HepG2 (cell line): ENCODE measurements around the gene PRKD2. TPM values are rescaled to one million over a fixed set of nuclear protein-coding genes. Genes with fewer than 3 reads are reported as not detected.

Source experiments
- ATAC-seq: fragments of 200-7000 bp; cut with Tn5 transposase; 3 replicates; pipeline ENCODE4 v1.9.1; 2020; ENCODE audit warnings: mild to moderate bottlenecking, moderate library complexity
- BruUV-seq: library from RNA; stranded (reverse); fragments of 400-500 nt; replicated peaks from 2 replicates; lab custom pipeline; 2021; lab: Mats Ljungman, UMichigan
- CTCF ChIA-PET: fragments of 300-600 bp; formaldehyde crosslinking; extraction: SDS; loops from one replicate; lab custom pipeline; 2021; ENCODE audit warnings: low total read pairs, inconsistent platforms, low intra/inter-chr PET ratio; lab: Yijun Ruan, JAX
- POLR2A ChIA-PET: fragments of 350-600 bp; sonication (Branson Sonifier 250); formaldehyde crosslinking; loops from one replicate; lab custom pipeline; 2020; ENCODE audit warnings: antibody characterized with exemption, inconsistent platforms; lab: Yijun Ruan, JAX
- DNase-seq: peaks from one replicate; pipeline ENCODE4 v3.0.0-alpha.2; 2015; ENCODE audit warnings: low spot score
- FAIRE-seq: peaks from 3 replicates; lab custom pipeline; 2011; peaks lifted over from hg19 to GRCh38; lab: Jason Lieb, UNC
- H2AFZ ChIP-seq: one replicate; pipeline ENCODE4 v1.6.1; 2011; ENCODE audit warnings: low read length, inconsistent platforms
- H3K27ac ChIP-seq: fragments of 300-600 bp; 3 replicates; pipeline ENCODE4 v1.8.0; 2011; ENCODE audit warnings: mixed run types, mild to moderate bottlenecking, mixed read lengths, low read length, inconsistent platforms; ENCODE audit not compliant: insufficient read depth; ENCODE audit errors: extremely low read length
- H3K27me3 ChIP-seq, 2 experiments: fragments of 200-600 bp in 1 of 2; 2 replicates in 1 of 2; 3 replicates in 1 of 2; pipeline versions ENCODE4 v1.6.0 to v1.8.0; 2011; ENCODE audit warnings: low read length in 2 of 2, mild to moderate bottlenecking in 2 of 2, moderate library complexity in 2 of 2, inconsistent platforms in 1 of 2; ENCODE audit not compliant: insufficient read depth in 2 of 2, control insufficient read depth in 1 of 2
- H3K36me3 ChIP-seq, 2 experiments: fragments of 200-600 bp in 1 of 2; replicated peaks in 1 of 2; 2 replicates in 1 of 2; 3 replicates in 1 of 2; pipeline versions ENCODE4 v1.5.1 to v1.8.0; 2011; ENCODE audit warnings: low read length in 2 of 2, inconsistent platforms in 1 of 2; ENCODE audit not compliant: insufficient read depth in 2 of 2, control insufficient read depth in 1 of 2
- H3K4me1 ChIP-seq: 2 replicates; pipeline ENCODE4 v1.5.1; 2012; ENCODE audit warnings: low read length, inconsistent platforms; ENCODE audit not compliant: insufficient read depth
- H3K4me2 ChIP-seq: 2 replicates; pipeline ENCODE4 v1.6.0; 2011; ENCODE audit warnings: low read depth, low read length, inconsistent platforms
- H3K4me3 ChIP-seq, 3 experiments: fragments of 200-600 bp in 1 of 3; sonication (generic), shearing (Covaris generic) in 1 of 3; replicated peaks in 1 of 3; 2 replicates each; pipeline ENCODE4 v1.5.1; 2011 to 2016; ENCODE audit warnings: low read length in 3 of 3, inconsistent platforms in 2 of 3, low read depth in 2 of 3, mild to moderate bottlenecking in 2 of 3, control low read depth in 1 of 3, mixed read lengths in 1 of 3; ENCODE audit not compliant: insufficient read depth in 1 of 3
- H3K79me2 ChIP-seq: one replicate; pipeline ENCODE4 v1.6.1; 2011; ENCODE audit warnings: low read length, inconsistent platforms; ENCODE audit not compliant: insufficient read depth
- H3K9ac ChIP-seq: 2 replicates; pipeline ENCODE4 v1.6.0; 2011; ENCODE audit warnings: mild to moderate bottlenecking, low read depth, low read length, inconsistent platforms; ENCODE audit not compliant: insufficient read depth
- H3K9me3 ChIP-seq: 2 replicates; pipeline ENCODE4 v1.5.1; 2012; ENCODE audit warnings: mild to moderate bottlenecking, low read length
- H4K20me1 ChIP-seq: 2 replicates; pipeline ENCODE4 v1.6.0; 2011; ENCODE audit warnings: inconsistent platforms, mild to moderate bottlenecking, low read length, moderate library complexity; ENCODE audit not compliant: insufficient read depth
- ARID3A ChIP-seq: IDR thresholded peaks from 2 replicates; pipeline ENCODE4 v1.6.1; 2012; ENCODE audit warnings: low read depth, low read length, improper control_type of control experiment
- FIP1L1 ChIP-seq: fragments of 200-400 bp; formaldehyde crosslinking; IDR thresholded peaks from 2 replicates; pipeline ENCODE4 v1.6.1; 2018; ENCODE audit warnings: low read depth, mild to moderate bottlenecking, low read length, moderate library complexity, borderline replicate concordance; ENCODE audit not compliant: insufficient read depth
- FLYWCH1 ChIP-seq: sonication (generic); formaldehyde crosslinking; IDR thresholded peaks from 2 replicates; pipeline ENCODE4 v1.8.1; 2023; ENCODE audit warnings: mild to moderate bottlenecking, missing genetic modification reagents
- HOXA5 ChIP-seq: sonication (generic); formaldehyde crosslinking; IDR thresholded peaks from 2 replicates; pipeline ENCODE4 v1.4.0; 2020; ENCODE audit warnings: missing genetic modification reagents
- KAT7 ChIP-seq: IDR thresholded peaks from 2 replicates; pipeline ENCODE4 v1.6.1; 2018; ENCODE audit warnings: borderline replicate concordance, missing compliant biosample characterization
- MLXIP ChIP-seq: sonication (generic); formaldehyde crosslinking; IDR thresholded peaks from 2 replicates; pipeline ENCODE4 v1.9.0; 2021; ENCODE audit warnings: missing genetic modification reagents, borderline replicate concordance
- NFKB2 ChIP-seq: sonication (generic); formaldehyde crosslinking; IDR thresholded peaks from 2 replicates; pipeline ENCODE4 v1.4.0; 2020; ENCODE audit warnings: missing genetic modification reagents, borderline replicate concordance
- PHF8 ChIP-seq: sonication (generic); formaldehyde crosslinking; IDR thresholded peaks from 2 replicates; pipeline ENCODE4 v1.5.0; 2020; ENCODE audit warnings: missing genetic modification reagents
- POLR2G ChIP-seq: fragments of 200-400 bp; formaldehyde crosslinking; IDR thresholded peaks from 2 replicates; pipeline ENCODE4 v1.6.1; 2018; ENCODE audit warnings: mild to moderate bottlenecking, low read depth, low read length, moderate library complexity
- ZFP1 ChIP-seq: IDR thresholded peaks from 2 replicates; pipeline ENCODE4 v1.6.1; 2016
- ZNF124 ChIP-seq: sonication (generic); formaldehyde crosslinking; IDR thresholded peaks from 2 replicates; pipeline ENCODE4 v1.4.0; 2020; ENCODE audit warnings: missing genetic modification reagents
- ZNF883 ChIP-seq: sonication (generic); formaldehyde crosslinking; IDR thresholded peaks from 2 replicates; pipeline ENCODE4 v1.5.1; 2020; ENCODE audit warnings: mild to moderate bottlenecking, missing genetic modification reagents; ENCODE audit errors: not compliant biosample characterization
- ZNF891 ChIP-seq: sonication (generic); formaldehyde crosslinking; IDR thresholded peaks from 2 replicates; pipeline ENCODE4 v1.5.0; 2020; ENCODE audit warnings: mild to moderate bottlenecking, missing genetic modification reagents
- WGBS: methylation state at CpG from one replicate; pipeline ENCODE4 v1.1.6; 2017; ENCODE audit warnings: low lambda C conversion rate; 5-methylcytosine and 5-hydroxymethylcytosine counted together
- in situ Hi-C: cut with HindIII; loops from 2 replicates; pipeline ENCODE4 v1.10.0; 2017; ENCODE audit warnings: low pct_unique_long_range_greater_than_20kb; ENCODE audit not compliant: extremely low pct_ligation_motif_present
- intact Hi-C: fragments of 100-400 bp; cut with micrococcal nuclease; formaldehyde crosslinking; loops from one replicate; pipeline ENCODE4 v1.10.0; 2022; ENCODE audit not compliant: unreplicated experiment
- polyA plus RNA-seq, 8 experiments: library from polyadenylated mRNA; depleted of rRNA in 3 of 8; stranded (reverse) in 7 of 8; unstranded in 1 of 8; fragments of >200 nt; fragmentation: Illumina TruSeq in 4 of 8; extraction: Trizol in 4 of 8; gene quantifications; 2 replicates each; pipeline versions ENCODE4 v1.2.1 to v1.2.3, GENCODE V29; 2011 to 2016; ENCODE audit warnings: low read depth in 4 of 8, missing spikeins in 1 of 8, mixed read lengths in 1 of 8; ENCODE audit not compliant: insufficient read depth in 1 of 8
- total RNA-seq, 5 experiments: library from RNA; depleted of rRNA; stranded (reverse); fragments of >200 nt; fragmentation: Illumina TruSeq; extraction: Trizol; gene quantifications; 2 replicates each; pipeline ENCODE4 v1.2.3, GENCODE V29; 2016; ENCODE audit warnings: low read depth in 1 of 5
- TF ChIP-seq, protein P1 (sequence below), 2 experiments: IDR thresholded peaks; 2 replicates each; pipeline ENCODE4 v1.6.1; 2011 to 2012; ENCODE audit warnings: low read length in 2 of 2, borderline replicate concordance in 1 of 2, low read depth in 1 of 2, mild to moderate bottlenecking in 1 of 2, moderate library complexity in 1 of 2

Gene PRKD2
- total and polyA plus RNA-seq, 2 of the 13 experiments (the other 11 are each of a cell fraction or from before 2014, with no cell fraction given), result 6.7 to 7.3 TPM

- TF ChIP-seq NFKB2 (peak; percentile 48; the same call in 1 of the 2 replicates), ZNF124 (CRISPR knock-in tag) (no peak), POLR2G (peak; percentile 42; the same call in 1 of the 2 replicates), PHF8 (peak; percentile 59)
- TF ChIP-seq, all 625 proteins: peak for 64
These were observed 28.8 kb upstream of the PRKD2 start, which contains the start of gene FKRP (continued) for GRCh38 chr19:46745521-46746280.

- Histone ChIP-seq H3K4me3 (peak overlapping the region; percentile 86 to 98 (median 95)), H3K27ac (peak overlapping the region; percentile 71), H3K27me3 (no peaks in the 10 kb centered on the region; a peak in 2 of 5 replicates), H4K20me1 (peaks cover 40% of the 10 kb centered on the region), H3K9me3 (no peaks in the 10 kb centered on the region), H2AFZ (no peak overlapping the region)
- no TSS peak for BruUV-seq
- POLR2A ChIA-PET, result interaction anchor here (1.0 to 1.4 kb wide), 4 partner anchors 28 to 111 kb away, joined by 3 read pairs; partner anchors contain the start of gene PRKD2
- in situ Hi-C loops (no loop called here), intact Hi-C loops (no loop called here)
- 24% methylated on average over 8 of the region's 8 CpGs for WGBS
- ATAC-seq, result no peak
- FAIRE-seq, result no peak
- no peak for DNase-seq
- CTCF ChIA-PET, result no interaction called here
- no peak for TF ChIP-seq KAT7 (CRISPR knock-in tag)
- no peak for TF ChIP-seq MLXIP (CRISPR knock-in tag)
- TF ChIP-seq, protein P1, sequence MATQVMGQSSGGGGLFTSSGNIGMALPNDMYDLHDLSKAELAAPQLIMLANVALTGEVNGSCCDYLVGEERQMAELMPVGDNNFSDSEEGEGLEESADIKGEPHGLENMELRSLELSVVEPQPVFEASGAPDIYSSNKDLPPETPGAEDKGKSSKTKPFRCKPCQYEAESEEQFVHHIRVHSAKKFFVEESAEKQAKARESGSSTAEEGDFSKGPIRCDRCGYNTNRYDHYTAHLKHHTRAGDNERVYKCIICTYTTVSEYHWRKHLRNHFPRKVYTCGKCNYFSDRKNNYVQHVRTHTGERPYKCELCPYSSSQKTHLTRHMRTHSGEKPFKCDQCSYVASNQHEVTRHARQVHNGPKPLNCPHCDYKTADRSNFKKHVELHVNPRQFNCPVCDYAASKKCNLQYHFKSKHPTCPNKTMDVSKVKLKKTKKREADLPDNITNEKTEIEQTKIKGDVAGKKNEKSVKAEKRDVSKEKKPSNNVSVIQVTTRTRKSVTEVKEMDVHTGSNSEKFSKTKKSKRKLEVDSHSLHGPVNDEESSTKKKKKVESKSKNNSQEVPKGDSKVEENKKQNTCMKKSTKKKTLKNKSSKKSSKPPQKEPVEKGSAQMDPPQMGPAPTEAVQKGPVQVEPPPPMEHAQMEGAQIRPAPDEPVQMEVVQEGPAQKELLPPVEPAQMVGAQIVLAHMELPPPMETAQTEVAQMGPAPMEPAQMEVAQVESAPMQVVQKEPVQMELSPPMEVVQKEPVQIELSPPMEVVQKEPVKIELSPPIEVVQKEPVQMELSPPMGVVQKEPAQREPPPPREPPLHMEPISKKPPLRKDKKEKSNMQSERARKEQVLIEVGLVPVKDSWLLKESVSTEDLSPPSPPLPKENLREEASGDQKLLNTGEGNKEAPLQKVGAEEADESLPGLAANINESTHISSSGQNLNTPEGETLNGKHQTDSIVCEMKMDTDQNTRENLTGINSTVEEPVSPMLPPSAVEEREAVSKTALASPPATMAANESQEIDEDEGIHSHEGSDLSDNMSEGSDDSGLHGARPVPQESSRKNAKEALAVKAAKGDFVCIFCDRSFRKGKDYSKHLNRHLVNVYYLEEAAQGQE (IDR thresholded peaks at IDR 0.05; ENCODE audit: borderline replicate concordance in 1 of 2, low read depth in 1 of 2, low read length in 2 of 2), result no peak
- TF ChIP-seq ZNF891 (CRISPR knock-in tag), result no peak
- no peak for TF ChIP-seq FLYWCH1 (CRISPR knock-in tag)
- no peak for TF ChIP-seq FIP1L1
- TF ChIP-seq ARID3A, result no peak
- no peak for TF ChIP-seq ZNF883 (CRISPR knock-in tag)
- no peak for TF ChIP-seq HOXA5
- TF ChIP-seq ZFP1 (CRISPR knock-in tag), result no peak
- TF ChIP-seq, all 625 proteins: peak for 0
- Histone ChIP-seq H3K79me2 (peaks cover 61% of the 10 kb centered on the region), H3K9ac (peak overlapping the region; percentile 94), H3K36me3 (peaks cover 14 to 21% of the 10 kb centered on the region in 2 experiments), H3K4me2 (peak overlapping the region; percentile 96), H3K4me1 (peaks cover 28% of the 10 kb centered on the region)
These were observed 28.1 kb upstream of the PRKD2 start for GRCh38 chr19:46745030-46745429.
